SK-MEL-5 (cell line): ENCODE data around the gene GXYLT1. TPM values are rescaled to one million over a fixed set of nuclear protein-coding genes. Genes with fewer than 3 reads are reported as not detected.
"Not testable (repeated sequence)": the region's sequence is repeated elsewhere in the genome, so short reads cannot be mapped to it uniquely, and the experiment has no call there.

Experiments
- DNase-seq: peaks from one replicate; pipeline ENCODE4 v3.0.0-alpha.2; 2016; ENCODE audit warnings: low read depth, low spot score
- in situ Hi-C: cut with HindIII; loops from 2 replicates; pipeline ENCODE4 v1.10.0; 2016; ENCODE audit warnings: low sequenced_read_pairs, high pct_unique_total_duplicates, low pct_unique_long_range_greater_than_20kb
- total RNA-seq: library from RNA; depleted of rRNA; stranded (reverse); fragments of >200 nt; shearing (Covaris generic); gene quantifications from 2 replicates; pipeline ENCODE4 v1.2.3, GENCODE V29; 2014

The GXYLT1 gene
- total RNA-seq, 1 experiment from 2014 or later: 11.2 TPM

DNA sequence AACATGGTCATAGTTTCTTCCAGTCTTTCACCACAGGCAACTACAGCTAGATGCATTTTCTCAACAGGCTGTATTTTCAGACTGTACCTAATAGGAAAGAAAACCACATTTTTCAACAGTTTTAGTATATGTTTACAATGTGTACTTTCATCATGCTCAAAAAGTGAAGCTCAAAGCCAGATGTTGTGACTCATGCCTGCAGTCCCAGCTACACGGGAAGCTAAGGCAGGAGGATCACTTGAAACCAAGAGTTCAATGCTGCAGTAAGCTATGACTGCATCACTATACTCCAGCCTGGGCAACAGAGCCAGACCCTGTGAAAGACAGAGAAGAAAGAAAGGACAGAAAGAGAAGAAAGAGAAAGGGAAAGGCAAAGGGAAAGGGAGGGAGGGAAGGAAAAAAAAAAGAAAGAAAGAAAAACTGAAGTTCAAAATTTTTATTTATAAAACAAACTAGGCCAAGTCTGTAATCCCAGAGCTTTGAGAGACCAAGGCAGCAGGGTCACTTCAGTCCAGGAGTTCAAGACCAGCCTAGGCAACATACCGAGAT lies 25.5 kb downstream of the GXYLT1 start:
- in situ Hi-C loops: no loop called here
- no peak for DNase-seq

DNA sequence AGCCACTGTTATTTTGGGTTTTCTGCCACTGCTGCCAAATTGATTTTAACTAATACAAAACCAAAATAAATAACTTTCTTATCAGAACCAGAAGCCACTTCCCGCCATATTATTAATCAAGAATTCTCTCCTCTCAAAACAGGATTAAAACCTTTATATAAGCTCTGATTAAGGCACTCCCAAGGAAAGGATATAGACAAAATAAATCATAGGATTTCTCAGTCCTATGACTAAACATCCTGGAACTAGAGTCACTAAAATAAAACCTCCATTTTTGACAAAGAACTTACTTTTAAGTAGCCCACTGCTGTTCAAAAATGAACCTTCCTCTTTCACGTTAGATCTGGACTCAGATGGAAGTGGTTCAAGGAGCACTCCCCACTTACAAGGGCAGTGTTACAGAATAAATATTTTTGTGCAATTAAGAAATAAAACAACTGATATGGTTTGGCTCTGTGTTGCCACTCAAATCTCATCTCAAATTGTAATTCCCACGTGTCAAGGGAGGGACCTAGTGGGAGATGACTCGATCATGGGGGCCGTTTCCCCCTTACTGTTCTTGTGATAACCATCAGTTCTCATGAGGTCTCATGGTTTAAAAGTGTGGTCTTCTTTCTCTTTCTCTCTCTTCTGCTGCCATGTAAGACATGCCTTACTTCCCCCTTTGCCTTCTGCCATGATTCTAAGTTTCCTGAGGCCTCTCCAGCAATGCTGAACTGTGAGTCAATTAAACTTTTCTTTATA lies 26.4 kb downstream of the GXYLT1 start:
- no peak for DNase-seq
- in situ Hi-C loops: no loop called here

DNA sequence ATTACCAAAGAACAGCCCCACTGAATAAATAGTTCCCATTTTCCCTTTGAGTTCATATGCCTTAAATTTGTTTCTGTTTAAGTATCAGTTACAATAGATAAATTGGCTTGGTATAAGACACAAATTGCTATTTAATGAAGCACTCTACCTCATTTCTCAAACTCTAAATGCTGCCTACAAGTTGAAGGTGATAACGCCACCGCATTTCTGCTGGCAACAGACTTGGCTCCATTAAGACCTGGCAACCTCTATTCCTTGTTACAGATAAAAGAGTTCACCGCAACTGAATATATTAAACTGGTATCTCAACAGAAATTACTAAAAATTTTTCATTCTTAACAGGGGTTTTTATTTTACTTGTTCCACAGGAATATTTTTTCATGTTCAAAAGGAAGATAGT lies 35.6 kb downstream of the GXYLT1 start:
- DNase-seq: no peak

DNA sequence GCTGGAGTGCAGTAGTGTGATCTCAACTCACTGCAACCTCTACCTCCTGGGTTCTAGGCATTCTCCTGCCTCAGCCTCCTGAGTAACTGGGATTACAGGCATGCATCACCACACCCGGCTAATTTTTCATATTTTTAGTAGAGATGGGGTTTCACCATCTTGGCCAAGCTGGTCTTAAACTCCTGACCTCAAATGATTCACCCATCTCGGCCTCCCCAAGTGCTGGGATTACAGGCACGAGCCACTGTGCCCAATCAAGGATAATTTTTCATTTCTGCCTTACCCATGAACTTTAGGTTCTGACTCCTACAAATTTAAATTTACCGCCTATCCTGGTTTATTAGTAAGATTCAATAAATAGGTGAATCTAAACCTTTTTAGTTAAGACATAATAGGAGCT lies 37.9 kb downstream of the GXYLT1 start:
- in situ Hi-C loops, DNase-seq: not testable (repeated sequence)

More for the DNA sequence above, 35.6 kb downstream of the GXYLT1 start:
- in situ Hi-C loops: no loop called here

DNA sequence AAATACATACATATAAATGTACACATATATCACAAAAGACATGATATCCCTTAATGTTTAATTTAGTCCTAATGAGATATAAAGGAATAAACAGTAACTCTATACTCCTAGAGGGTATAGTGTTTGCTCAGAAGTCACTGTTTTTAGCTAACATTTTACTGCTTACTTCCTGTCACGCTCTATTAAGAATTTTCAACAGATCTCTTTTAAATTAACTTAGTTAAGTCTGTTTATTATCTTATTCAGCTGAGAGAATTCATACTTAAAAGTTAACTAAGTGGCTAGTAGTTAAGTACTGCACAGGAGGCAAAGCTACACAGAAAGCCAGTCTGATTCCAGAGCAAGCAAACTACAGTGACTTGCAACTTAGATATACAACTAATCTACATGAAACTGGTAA lies 39.9 kb downstream of the GXYLT1 start:
- no peak for DNase-seq
- in situ Hi-C loops: no loop called here

DNA sequence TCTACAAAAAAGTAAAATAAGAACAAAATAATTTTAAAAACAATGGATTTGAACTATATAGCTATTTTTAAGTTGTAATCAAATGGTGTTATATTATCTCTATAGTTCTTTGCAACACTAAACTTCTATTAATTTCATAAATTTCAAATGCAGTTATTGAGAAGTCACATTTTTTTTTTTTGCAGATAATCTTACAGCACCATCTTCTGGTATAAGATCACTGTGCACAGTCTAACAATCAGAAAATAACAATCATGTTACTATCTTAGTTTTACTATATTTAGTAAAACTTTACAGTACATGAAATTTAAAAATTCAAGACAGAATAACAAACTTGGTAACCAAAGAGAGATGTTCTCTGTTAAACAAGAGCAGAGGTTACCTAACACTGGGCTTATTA lies 40.6 kb downstream of the GXYLT1 start:
- in situ Hi-C loops: no loop called here
- DNase-seq: no peak

DNA sequence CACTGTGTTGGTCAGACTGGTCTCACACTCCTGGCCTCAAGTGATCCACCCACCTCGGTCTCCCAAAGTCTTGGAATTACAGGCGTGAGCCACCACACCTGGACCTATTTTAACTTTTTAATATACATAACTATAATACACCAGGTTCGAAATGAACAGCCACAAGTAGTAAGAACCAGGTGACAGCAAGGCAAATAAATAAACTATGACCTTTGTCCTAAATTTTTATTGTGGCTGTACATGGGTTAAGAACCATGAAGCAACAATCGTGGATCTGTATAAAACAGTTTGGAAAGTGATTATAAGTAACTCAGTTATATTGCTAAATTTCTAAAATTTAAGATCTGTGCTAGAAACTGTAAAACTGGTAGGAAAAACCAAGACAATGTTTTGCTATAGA lies 41.5 kb downstream of the GXYLT1 start:
- in situ Hi-C loops: no loop called here
- DNase-seq: no peak

DNA sequence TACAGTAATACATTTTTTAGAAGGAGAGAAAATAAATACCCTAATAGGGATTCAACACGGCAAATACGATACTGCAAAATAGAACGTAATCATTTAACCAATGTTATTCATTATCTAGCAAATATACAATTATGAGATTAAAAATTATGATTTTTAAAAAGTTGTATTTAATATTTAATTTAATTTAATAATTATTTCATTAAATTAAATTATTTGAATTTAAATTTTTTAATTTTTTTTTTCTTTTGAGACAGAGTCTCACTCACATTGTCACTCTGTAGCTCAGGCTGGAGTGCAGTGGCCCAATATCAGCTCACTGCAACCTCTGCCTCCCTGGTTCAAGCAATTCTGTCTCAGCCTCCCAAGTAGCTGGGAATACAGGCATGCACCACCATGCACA lies 42.0 kb downstream of the GXYLT1 start:
- in situ Hi-C loops: no loop called here
- no peak for DNase-seq

DNA sequence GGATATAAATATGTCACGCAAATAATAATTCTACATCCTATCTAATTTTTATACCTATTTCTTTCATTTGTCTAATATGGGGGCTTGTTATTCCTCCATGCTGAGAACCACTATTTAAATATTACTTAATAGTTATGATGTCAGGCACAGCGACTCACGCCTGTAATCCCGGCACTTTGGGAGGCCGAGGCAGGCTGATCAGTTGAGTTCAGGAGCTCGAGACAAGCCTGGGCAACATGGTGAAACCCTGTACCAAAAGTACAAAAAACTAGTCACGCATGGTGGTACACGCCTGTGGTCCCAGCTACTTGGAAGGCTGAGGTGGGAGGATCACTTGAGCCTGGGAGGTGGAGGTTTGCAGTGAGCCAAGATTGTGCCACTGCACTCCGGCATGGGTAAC lies 45.2 kb downstream of the GXYLT1 start:
- in situ Hi-C loops: no loop called here
- no peak for DNase-seq

DNA sequence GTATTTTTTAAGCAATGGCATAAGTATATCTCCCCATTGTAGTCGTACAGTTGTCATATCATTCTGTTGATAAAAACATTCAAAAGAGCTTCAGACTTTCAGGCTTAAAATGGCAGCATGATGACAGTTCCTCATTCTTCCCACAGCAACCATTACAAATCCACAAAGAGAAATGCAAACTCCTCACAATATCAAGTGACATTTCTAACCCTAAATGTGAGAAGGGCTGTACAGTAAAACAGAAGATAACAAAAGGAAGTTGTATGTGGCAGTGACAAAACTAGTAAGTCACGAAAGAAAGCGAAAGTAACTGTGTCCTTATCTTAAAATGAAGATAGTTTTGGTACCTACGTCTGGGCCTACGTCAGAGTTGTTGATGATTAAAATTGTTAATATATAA lies 46.7 kb downstream of the GXYLT1 start:
- no peak for DNase-seq
- in situ Hi-C loops: no loop called here

DNA sequence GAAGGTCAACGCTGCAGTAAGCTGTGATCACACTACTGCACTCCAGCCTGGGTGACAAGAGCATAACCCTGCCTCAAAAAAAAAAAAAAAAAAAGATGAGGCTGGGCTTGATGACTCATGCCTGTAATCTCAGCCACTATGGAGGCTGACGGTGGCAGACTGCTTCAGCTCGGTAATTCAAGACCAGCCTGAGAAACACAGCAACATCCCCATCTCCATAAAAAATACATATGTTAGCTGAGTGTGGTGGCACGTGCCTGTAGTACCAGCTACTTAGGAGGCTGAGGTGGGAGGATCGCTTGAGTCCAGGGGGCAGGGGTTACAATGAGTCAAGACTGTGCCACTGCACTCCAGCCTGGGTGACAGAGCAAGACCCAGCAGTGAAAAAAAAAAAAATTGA lies 50.4 kb downstream of the GXYLT1 start:
- in situ Hi-C loops: no loop called here
- peak; percentile 16 for DNase-seq

DNA sequence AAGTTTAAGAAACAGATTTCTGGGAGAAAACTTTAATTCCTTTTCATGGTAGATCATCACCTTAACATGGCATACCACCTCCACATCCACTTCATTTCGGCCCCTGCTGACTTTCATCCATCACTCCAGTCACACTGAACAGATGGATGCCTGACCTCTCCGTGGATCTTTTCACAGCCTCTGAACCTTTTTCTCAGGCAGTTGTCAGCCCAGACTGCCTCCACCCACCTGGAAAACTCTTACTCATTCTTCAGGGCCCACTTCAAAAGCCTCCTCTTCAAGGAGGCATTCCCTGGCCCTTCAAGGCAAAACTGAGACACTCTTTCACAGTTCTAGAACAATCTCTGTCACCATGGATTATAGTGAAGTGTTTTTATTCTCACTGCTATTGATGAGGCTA lies 52.9 kb downstream of the GXYLT1 start:
- no peak for DNase-seq
- in situ Hi-C loops: no loop called here

DNA sequence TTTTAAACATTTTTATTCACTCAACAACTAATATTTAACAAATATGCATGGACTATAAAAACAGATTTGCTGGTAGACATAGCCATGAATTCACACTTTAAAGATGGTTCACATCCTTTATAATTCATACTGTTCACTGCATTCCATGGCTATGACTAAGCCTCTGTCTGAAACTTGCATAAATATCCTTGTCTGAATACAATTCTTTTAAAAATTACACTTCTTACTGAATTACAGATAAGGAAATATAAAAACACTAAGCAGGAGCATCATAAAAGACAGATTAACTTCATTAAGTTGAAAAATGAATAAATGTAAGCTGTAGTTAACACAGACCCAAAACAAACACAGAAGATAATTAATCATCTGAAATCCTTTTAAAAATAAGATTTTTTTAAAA lies 53.8 kb downstream of the GXYLT1 start:
- no peak for DNase-seq
- in situ Hi-C loops: no loop called here

DNA sequence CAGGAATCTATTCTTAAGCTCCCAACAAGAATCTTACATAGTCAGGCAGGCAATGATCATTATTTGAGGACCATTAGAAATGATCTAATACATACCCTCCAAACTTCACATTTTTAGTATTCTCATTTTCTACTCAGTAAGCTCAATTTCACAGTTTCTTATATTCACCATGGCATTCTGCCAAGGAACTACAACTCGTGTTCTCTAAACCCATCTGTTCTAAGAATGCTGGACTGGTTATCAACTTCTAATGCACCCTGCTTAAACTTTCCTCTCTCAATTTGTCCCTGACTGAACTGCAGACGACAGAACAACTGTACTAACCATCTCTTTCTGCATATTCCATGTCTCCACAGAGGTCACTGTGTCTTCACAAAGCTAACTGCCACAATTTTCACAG lies 58.6 kb downstream of the GXYLT1 start:
- in situ Hi-C loops: no loop called here
- no peak for DNase-seq

DNA sequence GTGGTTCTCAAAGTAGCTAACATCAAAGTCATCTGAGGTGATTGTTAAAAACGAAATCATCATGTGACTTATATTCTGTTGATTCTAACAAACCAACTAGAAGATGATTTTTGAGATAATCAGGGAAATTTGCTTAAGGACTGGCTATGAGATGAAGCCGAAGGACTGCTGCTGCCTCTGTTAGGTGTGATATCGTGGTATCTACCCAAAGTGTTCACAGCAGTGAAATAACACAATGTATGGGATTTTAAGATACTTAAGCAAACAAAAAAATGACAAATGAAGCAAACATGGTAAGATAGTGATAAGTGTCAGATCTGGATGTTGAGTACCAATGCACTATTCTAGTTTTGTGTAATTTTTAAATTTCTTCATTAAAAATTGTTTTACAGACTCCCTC lies 59.1 kb downstream of the GXYLT1 start:
- in situ Hi-C loops: no loop called here
- DNase-seq: no peak

DNA sequence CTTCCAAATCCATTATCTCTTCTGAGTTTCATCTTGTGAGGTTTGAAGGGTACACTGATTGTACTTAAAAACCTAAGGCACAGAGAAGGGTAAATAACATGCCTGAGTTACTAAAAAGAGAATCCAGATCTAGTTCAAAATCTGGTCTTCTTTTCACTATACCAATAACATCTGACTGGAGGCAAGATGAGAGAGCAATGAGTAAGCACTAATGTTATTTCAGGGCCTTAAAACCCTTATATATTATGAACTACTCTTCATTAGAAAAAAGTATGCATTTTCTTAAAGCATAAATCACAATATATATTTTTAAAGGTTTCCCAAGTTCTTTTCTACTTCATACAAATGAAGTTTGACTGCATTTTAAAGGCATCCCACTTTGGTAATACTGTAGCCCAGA lies 60.2 kb downstream of the GXYLT1 start:
- in situ Hi-C loops: no loop called here

DNA sequence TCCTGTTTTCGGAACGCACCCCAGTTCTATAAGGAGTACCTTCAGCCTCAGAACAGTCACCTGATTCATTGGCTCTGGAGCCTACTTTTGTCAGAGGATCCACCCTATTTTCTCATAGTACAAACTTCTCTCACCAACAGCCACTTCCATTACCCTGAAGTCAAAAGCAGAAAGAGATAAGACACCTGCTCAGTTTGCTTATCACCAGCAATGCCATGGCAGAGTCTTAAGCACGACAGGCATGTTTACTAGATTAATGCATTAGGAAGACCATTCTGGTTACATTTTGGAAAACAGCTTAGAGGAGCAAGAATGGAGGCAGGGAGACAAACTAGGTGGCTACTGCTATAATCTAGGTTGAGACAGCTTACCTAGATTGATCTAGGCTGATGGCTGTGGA lies 67.7 kb downstream of the GXYLT1 start:
- DNase-seq: no peak
- in situ Hi-C loops: no loop called here

More for the DNA sequence above, 60.2 kb downstream of the GXYLT1 start:
- no peak for DNase-seq

DNA sequence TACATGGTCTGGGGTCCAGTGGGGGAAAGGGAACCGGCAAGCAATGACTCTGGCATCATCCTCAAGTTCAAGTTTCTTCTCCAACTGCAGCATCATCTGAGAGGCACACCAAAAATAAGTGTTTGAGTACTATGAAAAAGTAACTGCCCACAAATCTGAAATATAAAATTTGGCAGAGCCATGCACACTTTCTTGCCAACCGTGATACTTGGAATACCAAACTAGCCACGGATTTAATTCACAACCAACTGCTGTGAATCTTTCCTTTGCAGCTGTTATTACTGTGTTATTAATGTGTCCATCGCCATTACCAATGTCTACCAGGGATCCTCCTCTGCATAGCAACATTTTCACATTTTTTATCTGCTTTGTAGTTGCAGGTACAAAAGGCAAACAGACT lies 74.6 kb downstream of the GXYLT1 start:
- in situ Hi-C loops: no loop called here
- no peak for DNase-seq

DNA sequence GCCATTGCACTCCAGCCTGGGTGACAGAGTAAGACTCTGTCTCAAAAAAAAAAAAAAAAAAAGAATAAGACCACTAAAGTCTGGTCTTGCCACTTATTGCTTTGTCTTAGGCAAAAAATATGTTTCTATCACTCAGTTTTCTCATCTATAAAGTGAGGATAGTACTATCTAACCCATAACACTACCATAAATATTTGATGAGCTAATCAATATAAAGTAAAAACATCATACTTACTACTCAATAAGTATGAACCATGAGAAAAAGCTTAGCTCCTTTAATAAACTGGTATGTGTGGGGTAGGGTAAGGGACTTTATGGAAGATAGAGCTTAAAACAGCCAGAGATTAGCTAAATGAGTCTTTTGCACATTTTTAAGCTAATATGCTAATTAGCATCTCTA lies 85.5 kb downstream of the GXYLT1 start:
- in situ Hi-C loops: no loop called here
- DNase-seq: no peak

DNA sequence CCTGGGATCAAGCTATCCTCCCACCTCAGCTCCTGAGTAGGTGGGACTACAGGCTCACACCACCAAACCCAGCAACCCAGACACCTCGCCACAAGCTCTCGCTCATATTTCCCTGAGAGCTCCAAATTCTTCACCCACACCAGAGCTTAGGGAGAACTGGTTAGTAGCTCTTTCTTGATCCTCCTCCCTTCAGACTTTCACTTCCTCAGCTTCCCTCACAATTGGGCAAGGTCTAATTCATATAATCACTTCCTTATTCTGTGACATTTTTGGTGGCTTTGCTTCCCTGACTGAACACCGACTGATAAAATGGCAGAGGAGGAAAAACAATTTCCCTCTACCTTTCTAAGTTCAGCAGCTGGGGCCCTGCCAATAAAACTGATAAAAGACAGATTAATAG lies 88.5 kb downstream of the GXYLT1 start:
- in situ Hi-C loops: no loop called here
- DNase-seq: no peak
